ENCODE results near the gene GARIN1A.
"Not testable (repeated sequence)": the region's sequence is repeated elsewhere in the genome, so short reads cannot be mapped to it uniquely, and the experiment has no call there.

GARIN1A gene

DNA sequence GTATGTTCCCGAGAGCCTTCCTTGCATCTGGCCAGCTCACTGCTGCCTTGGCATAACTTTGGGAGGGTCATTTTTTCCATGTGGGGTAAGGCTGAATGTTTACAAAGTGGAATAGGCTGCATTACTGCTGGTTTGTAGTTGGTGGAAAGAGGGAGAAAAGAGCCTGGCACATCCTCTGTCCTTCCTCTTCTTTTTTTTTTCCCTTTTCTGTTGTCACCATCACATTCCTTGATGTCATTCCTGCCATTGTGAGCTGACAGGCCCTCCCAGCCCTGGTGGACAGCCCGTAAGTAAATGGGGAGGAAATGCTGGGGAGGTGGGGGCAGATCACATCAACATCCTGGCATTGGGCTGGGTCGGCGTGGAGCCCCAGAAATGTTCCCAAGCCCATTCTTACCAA lies at the start of gene GARIN1A:
Gene GARIN1A, plus strand, starts transcription at position 301 of the 400 bp plus-strand sequence. CDS start 106 bp downstream, outside the sequence.
- no peak for DNase-seq

DNA sequence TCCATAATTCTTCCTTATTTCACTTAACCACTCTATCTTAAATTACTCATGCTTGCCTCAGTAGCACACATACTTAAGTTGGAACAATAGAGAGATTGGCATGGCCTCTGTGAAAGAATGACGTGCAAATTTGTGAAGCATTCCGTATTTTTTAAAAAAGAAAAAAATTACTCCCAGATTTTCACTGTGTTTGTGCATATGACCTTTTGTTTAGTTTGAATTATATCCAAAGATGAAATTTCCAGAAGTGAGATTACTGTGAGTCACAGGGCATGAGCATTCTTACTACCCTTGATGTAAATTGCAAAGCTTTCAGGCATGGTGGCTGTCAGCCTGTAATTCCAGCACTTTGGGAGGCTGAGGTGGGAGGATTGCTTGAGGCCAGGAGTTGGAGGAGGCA lies 45.0 kb upstream of the GARIN1A start:
- DNase-seq, result not testable (repeated sequence)

DNA sequence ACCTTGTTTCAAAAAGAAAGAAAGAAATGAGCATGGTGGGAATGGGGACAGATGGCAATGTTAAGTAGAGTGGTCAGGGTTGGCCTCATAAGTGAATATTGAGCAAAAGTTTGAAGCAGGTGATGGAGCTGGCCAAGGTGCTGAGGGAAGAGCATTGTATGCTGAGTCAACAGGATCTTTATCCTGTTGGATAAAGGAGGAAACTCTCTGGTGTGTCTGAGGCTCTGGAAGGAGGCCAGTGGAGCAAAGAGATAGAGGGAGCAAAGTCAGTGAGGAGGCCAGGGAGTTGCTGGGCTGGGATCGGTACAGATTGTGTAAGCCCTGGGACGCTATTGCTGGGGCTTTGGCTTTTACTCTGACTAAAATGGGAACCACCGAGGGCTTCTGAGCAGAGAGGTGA lies 38.2 kb upstream of the GARIN1A start:
- not testable (repeated sequence) for DNase-seq

DNA sequence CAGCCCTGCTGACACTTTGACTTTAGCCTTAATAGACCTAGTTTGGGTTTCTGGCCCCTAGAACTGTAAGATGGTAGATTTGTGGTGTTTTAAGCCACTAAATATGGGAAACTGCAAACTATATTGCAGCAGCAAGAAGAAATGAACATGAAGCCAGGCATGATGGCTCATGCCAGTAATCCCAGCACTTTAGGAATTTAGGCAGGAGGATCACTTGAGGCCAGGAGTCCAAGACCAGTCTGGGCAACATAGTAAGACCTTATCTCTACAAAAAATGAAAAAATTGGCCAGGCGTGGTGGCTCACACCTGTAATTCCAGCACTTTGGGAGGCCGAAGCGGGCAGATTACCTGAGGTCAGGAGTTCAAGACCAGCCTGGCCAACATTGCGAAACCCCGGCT lies 26.9 kb upstream of the GARIN1A start:
- not testable (repeated sequence) for DNase-seq

DNA sequence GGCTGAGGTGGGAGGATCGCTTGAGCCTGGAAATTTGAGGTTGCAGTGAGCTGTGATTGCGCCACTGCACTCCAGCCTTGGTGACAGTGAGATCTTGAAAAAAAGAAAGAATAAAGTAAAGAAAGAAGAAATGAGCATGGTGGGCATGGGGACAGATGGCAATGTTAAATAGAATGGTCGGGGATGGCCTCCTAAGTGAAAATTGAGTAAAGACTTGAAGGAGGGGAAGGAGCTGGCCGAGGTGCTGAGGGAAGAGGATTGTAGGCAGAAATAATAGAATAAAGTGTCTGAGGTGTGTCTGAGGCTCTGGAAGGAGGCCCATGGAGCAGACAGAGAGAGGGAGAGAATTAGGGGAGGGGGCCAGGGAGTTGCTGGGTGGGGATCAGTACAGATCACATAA lies 26.2 kb upstream of the GARIN1A start:
- not testable (repeated sequence) for DNase-seq

DNA sequence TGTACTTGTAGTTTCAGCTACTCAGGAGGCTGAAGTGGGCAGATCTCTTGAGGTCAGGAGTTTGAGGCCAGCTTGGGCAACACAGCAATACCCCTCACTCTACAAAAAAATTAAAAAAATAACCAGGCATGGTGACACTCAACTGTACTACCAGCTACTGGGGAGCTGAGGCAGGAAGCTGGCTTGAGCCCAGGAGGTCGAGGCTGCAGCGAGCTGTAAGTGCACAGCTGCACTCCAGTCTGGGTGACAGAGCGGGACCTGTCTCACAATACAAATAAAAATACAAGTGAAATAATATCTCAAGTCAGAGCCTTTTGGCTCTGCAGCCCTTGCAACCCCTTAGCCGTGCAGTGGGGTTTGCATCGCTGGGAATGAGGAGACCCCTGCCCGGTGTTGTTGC lies 25.2 kb upstream of the GARIN1A start:
- not testable (repeated sequence) for DNase-seq

DNA sequence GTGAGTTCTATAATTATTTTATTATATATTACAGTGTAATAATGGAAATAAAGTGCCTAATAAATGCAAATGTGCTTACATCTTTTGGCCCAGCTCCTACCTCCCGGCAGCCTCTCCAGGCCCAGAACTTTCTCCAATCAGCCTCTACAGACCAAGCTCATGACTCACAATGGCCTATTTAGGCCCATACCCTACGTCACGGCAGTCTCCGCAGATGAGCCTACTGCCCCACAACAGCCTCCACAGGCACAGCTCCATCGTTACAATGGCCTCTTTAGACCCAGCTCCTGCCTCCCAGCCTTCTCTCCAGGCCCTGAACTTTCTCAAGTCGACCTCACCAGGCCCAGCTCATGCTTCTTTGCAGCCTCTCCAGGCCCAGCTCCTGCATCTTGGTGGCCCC lies 21.0 kb upstream of the GARIN1A start:
- not testable (repeated sequence) for DNase-seq

DNA sequence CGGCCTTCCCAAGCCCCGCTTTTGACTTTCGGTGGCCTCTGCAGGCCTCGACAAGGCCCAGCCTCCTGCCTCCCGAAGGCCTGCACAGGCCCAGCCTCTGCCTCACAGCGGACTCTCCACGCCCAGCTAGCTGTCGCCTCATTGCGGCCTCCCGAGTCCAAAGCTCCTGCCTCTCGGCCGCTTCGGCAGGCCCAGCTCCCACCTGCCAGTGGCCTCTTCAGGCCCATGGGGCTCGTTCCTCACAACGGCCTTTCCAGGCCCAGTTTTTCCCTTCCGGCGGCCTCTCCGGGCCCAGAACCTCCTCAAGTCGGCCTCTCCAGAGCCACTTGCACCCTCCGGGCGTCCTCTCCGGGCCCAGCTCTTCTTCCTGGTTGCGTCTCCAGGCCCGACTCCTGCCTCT lies 19.5 kb upstream of the GARIN1A start:
- DNase-seq, result not testable (repeated sequence)

DNA sequence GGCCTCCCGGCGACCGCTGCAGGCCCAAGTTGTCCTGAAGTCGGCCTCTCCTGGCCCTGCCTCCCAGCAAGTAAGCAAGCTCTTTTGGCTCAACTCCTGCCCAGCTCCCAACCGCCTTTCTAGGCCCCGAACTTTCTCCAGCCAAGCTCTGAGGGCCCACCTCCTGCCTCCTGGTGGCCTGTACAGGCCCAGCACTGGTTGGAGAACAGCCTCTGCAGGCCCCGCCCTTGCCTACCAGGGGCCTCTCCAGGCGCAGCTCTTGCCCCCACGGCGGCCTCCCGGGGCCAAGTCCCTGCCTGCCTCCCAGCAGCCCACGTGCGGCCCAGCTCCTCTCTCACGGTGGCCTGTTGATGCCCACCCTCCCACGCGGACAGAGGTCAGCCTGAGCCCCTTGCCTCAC lies 18.9 kb upstream of the GARIN1A start:
- DNase-seq, result not testable (repeated sequence)

DNA sequence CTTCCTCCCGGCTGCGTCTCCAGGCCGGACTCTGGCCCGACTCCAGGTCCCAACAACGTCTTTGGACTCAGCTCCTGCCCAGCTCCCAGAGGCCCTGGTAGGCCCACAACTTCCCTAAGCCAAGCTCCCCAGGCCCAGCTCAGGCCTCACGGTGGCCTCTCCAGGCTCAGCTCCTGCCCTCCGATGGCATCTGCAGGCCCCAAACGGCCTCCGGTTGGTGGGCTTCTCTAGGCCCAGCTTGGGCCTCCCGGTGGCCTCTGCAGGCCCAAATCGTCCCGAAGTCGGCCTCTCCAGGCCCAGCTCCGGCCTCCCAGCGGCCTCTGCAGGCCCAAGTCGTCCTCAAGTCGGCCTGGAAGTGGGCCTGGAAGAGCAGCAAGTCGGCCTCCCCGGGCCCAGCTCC lies 18.0 kb upstream of the GARIN1A start:
- not testable (repeated sequence) for DNase-seq

DNA sequence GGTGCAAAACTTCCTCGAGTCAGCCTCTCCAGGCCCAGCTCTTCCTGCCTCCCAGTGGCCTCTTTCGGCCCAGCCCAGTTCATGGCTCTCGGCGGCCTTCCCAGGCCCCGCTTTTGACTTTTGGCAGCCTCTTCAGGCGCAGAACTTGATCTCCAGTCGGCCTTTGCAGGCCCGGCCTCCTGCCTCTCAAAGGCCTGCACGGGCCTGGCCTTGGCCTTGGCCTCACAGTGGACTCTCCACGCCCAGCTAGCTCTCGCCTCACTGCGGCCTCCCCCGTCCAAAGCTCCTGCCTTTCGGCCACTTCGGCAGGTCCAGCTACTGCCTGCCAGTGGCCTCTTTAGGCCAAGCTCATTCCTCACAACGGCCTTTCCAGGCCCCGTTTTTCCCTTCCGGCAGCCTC lies 17.6 kb upstream of the GARIN1A start:
- DNase-seq, result not testable (repeated sequence)

DNA sequence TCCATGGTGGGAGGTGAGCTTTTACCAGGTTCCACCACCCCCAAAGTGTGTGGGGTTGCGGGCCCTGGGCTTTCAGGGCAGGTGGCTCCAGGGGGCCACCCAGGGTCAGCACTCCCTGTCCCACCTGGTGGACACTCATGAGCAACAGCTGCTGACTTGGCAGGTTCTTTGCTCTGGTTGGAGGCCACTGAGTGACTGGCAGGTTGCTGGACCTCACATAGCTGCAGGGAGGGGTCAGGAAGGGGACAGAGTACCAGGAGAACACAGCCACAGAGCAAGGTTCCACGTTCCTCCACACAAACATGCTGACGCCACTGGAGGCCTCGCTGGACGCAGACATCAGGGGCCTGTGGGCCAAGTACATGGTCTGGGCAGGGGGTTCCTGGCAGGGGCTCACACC lies 13.7 kb upstream of the GARIN1A start:
- not testable (repeated sequence) for DNase-seq

DNA sequence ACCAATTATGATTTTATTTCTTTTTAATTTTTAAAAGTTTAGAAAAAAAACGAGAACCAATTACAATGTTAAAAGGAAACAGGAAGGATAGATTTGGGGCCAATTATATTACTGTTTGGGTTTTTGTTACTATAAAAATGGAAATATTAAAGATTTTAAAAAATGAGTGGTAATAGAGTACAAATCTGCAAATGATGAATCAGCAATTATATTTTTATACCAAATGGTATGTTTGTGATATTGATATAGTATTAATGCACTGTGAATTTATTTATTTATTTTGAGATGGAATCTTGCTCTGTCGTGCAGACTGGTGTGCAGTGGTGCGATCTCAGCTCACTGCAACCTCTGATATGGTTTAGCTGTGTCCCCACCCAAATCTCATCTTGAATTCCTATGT lies 11.5 kb upstream of the GARIN1A start:
- no peak for DNase-seq

DNA sequence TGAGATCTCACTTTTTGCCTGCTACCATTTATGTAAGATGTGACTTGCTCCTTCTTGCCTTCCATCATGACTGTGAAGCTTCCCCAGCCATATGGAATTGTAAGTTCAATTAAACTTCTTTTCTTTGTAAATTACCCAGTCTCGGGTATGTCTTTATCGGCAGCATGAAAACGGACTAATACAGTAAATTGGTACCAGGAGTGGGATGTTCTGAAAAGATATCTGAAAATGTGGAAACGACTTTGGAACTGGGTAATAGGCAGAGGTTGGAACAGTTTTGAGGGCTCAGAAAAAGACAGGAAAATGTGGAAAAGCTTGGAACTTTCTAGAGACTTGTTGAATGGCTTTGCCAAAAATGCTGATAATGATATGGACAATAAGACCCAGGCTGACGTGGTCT lies 10.6 kb upstream of the GARIN1A start:
- no peak for DNase-seq

DNA sequence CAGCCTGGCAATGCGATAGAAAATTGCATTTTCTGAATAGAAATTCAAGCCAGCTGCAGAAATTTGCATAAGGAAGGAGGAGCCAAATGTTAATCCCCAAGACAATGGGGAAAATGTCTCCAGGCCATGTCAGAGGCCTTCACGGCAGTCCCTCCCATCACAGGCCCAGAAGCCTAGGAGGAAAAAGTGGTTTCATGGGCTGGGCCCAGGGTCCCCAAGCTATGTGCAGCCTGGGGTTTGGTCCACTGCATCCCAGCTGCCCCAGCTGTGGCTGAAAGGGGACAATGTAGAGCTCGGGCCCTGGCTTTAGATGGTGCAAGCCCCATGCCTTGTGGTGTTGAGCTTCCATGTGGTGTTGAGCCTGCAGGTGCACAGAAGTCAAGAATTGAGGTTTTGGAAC lies 10.0 kb upstream of the GARIN1A start:
- no peak for DNase-seq

DNA sequence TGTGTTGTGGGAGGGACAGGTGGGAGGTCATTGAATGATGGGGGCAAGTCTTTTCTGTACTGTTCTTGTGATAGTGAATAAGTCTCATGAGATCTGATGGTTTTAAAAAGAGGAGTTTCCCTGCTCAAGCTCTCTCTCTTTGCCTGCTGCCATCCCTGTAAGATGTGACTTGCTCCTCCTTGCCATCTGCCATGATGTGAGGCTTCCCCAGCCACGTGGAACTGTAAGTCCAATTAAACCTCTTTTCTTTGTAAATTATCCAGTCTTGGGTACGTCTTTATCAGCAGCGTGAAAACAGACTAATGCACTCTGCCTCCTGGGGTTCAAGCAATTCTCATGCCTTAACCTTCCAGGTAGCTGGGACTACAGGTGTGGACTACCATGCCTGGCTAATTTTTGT lies 8.9 kb upstream of the GARIN1A start:
- not testable (repeated sequence) for DNase-seq

DNA sequence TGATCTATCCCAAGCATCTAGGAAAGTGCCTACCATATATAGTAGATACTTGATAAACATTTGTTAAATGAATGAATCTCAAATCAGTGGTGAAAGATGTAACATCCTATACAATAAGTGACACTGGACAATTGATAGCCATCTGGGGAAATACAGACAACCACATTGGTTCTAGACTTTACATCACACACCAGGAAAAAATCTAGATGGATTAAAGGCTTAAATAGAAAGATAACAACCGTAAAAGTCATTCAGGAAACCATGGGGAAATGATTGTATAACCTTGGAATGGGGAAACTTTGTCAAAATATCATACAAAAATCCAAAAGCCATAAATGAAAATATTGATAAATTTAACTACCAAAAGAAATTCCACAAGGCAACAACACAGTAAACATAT lies 7.0 kb upstream of the GARIN1A start:
- DNase-seq, result no peak

DNA sequence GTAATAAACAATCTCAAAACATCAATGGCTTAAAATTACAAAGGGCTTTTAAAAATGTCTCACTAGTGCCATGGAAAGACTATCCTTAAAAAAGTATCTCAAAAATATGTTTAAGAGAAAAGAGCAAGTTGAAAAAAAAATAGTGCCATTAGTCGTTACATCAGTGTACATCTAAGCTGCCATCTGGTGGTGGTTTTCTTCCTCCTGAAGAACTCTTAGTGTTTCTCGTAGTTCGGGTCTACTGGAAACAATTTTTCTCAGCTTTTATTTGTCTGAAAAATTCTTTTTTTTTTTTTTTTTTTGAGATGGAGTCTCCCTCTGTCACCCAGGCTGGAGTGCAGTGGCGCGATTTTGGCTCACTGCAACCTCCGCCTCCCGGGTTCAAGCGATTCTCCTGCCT lies 5.9 kb upstream of the GARIN1A start:
- no peak for DNase-seq

DNA sequence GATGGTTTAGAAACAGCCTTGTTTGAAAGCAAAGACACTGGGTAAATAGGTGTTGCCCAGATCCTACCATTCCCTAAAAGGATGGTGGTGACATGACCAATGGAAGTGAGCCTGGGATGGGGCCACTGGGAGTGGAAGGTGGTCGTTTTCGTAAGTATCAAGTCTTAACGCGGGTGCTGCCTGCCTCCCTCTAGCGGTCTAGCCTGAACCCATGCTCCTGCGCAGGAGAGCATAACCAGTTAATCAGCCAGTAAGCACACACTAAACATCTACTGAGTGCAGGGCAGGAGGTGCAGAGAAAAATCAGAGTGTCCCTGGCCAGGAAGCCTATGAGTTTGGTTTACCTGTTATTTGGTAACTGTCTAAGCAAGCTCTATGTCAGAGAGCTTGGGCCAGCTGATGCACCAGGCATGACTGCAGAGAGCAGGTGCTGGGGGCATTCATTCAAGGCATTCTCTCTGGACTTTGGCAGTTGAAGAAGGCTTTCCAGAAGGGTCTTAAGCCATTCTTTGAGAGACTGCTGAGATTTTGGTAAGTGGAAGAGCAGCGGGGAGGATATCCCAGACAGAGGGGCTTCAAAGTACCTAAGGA lies 930 bp downstream of the GARIN1A start:
- peak; percentile 21 for DNase-seq

DNA sequence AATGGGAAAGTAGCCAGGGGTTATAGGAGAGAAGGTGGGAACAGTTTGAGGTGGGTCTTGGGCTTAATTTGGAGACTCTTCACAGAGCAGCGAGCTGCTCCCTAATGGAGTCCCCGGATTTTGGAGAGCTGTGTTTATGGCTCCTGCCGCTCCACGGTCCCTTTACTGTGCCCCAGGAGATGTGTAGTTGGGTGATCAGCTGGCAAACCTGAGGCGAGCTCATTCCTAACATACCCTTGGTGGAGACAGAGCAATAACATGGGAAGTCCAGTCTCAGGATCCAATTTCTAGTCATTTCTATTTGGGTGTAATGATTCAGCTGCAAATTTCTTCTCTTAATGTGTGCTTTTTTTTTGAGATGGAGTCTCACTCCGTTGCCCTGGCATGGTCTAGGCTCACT lies 1.5 kb downstream of the GARIN1A start:
- no peak for DNase-seq

DNA sequence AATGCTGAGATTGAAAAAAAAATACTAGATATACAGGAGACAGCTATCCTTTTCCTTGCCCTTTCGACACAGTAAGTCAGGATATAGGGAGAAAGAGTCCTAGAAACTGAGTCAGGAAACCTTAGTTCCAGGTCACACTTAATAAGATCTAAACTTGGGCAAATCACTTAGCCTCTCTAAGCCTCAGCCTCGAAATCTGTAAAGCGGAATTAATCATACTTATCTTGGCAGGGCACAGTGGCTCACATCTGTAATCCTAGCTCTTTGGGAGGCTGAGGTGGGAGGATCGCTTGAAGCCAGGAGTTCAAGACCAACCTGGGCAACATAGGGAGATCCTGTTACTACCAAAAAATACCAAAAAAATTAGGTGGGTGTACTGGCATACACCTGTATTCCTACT lies 4.6 kb downstream of the GARIN1A start:
- no peak for DNase-seq

DNA sequence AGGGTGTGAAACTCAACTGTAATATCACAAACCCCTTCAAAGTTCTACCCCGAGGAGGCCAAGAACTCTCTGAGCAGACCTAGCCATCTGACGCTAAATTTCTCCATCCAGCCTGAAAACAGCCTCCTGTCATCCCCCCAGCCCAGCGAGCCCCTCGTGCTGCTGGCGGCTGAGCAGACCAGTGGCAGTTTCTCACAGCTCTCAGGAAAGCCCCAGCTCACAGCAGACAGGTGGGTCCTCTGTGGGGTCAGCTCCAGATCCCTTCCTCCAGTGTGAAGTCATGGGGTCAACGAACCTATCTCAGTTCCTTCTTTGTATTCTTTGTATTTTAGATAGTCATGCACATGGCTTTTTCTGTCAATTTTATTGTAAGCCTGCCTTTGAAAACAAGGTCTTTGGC lies 7.8 kb downstream of the GARIN1A start:
- DNase-seq, result no peak

DNA sequence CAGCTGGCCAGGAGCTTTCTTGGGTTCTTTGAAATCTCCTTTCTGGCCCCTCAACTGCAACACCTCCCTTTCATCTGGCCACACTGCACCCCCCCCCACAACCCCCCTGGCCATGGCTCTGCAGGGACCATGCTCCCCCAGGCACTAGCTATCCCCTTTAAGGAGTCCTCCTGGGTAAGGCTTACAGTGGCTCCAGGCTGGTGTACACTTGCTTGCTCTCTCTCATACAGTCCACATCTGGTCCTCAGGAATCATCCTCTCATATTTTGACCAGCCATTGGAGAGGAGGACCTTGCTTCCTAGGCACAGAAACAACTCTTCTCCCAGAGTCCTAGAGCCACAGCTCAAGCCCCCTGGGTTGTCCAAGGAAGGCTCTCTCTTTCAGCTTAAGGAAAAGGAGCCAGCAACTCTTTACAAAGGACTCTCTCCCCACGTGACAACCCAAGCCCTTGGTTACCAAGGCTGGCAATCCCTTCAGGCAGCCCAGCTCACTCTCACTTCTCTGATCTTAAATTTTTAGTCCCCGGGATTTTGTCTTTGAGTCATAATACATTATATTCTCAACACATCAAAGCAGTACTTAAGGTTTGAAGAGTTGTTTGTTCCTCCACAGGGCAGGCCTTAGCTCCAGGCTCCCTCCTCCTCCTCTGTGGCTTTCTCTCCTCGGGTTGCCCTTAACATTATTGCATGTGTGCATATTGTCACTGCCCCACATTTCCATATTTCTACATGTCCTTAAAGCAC lies 9.9 kb downstream of the GARIN1A start:
- DNase-seq, result no peak

DNA sequence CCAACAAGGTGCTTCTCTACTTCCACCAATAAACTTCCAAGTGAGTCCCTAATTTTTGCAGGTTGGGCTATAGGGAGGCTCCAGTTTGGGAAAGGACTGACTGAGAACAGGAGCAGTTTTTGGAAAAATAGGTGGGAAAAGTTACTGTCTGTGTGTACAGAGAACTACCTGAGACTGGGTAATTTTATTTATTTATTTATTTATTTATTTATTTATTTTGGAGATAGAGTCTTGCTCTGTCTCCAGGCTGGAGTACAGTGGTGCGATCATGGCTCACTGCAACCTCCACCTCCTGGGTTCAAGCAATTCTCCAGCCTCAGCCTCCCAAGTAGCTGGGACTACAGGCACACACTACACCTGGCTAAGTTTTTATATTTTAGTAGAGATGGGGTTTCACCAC lies 11.2 kb downstream of the GARIN1A start:
- DNase-seq, result not testable (repeated sequence)

DNA sequence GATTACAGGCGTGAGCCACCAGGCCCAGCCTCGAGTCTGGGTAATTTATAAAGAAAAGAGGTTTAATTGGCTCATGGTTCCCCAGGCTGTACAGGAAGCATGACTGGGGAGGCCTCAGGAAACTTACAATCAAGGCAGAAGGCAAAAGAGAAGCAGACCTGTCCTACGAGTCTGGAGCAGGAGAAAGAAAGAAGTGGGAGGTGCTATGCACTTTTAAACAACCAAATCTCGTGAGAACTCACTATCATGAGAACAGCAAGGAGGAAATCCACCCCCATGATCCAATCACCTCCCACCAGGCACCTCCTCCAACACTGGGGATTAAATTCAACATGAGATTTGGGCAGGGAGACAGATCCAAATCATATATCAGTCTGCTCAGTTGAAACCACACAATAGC lies 11.6 kb downstream of the GARIN1A start:
- DNase-seq, result not testable (repeated sequence)

All from NCI-H526 treated with DMSO at 0.1 percent for 48 hours (cell line).